K562 (cell line): ENCODE data around the gene DRAXIN. TPM values are rescaled to one million over a fixed set of nuclear protein-coding genes. Genes with fewer than 3 reads are reported as not detected.

Source experiments
- BCL6 ChIP-seq: fragments of 250-450 bp; sonication (Bioruptor Pico); IDR thresholded peaks from 2 replicates; pipeline ENCODE4 v1.4.0; 2020
- CBX3 ChIP-seq, 2 experiments: IDR thresholded peaks; 1 replicate in 1 of 2; 2 replicates in 1 of 2; pipeline ENCODE4 v1.6.1; 2012; ENCODE audit warnings: inconsistent platforms in 2 of 2, low read length in 2 of 2, borderline replicate concordance in 1 of 2, control low read depth in 1 of 2
- CC2D1A ChIP-seq: fragments of 450-650 bp; IDR thresholded peaks from 2 replicates; pipeline ENCODE4 v1.6.1; 2017; ENCODE audit warnings: mild to moderate bottlenecking
- CHD4 ChIP-seq: fragments of 200-600 bp; sonication (generic); IDR thresholded peaks from 3 replicates; pipeline ENCODE4 v1.6.1; 2012; ENCODE audit warnings: low read depth, mild to moderate bottlenecking, mixed read lengths, low read length, inconsistent platforms; ENCODE audit not compliant: insufficient read depth, insufficient replicate concordance, poor library complexity, severe bottlenecking
- ELF2 ChIP-seq: fragments of 250-450 bp; sonication (Bioruptor Pico); IDR thresholded peaks from 2 replicates; pipeline ENCODE4 v1.5.0; 2021; ENCODE audit warnings: mild to moderate bottlenecking
- ESRRA ChIP-seq: fragments of 450-650 bp; IDR thresholded peaks from 2 replicates; pipeline ENCODE4 v1.6.1; 2014; ENCODE audit warnings: low read depth, mild to moderate bottlenecking, moderate library complexity, borderline replicate concordance
- ETV1 ChIP-seq: fragments of 450-650 bp; conservative IDR thresholded peaks from 2 replicates; pipeline ENCODE4 v1.6.1; 2016; ENCODE audit warnings: missing genetic modification characterization, control low read depth, low read depth, missing compliant biosample characterization
- KAT2B ChIP-seq: IDR thresholded peaks from one replicate; pipeline ENCODE4 v1.6.1; 2012; ENCODE audit warnings: low read depth, mild to moderate bottlenecking, control low read depth, inconsistent platforms, low read length, moderate library complexity
- KAT7 ChIP-seq: sonication (generic); formaldehyde crosslinking; IDR thresholded peaks from 2 replicates; pipeline ENCODE4 v1.8.0; 2022; ENCODE audit warnings: missing genetic modification reagents, mild to moderate bottlenecking, borderline replicate concordance
- POU5F1 ChIP-seq: fragments of 150-350 bp; IDR thresholded peaks from 2 replicates; pipeline ENCODE4 v1.6.1; 2014; ENCODE audit warnings: borderline replicate concordance, low read length, low read depth, mild to moderate bottlenecking; ENCODE audit not compliant: partially characterized antibody
- PTBP1 ChIP-seq: fragments of 200-400 bp; formaldehyde crosslinking; IDR thresholded peaks from 2 replicates; pipeline ENCODE4 v1.6.1; 2017; ENCODE audit warnings: low read depth, low read length
- RCOR1 ChIP-seq, 2 experiments: IDR thresholded peaks; 2 replicates each; pipeline ENCODE4 v1.6.1; 2012; ENCODE audit warnings: low read depth in 2 of 2, low read length in 2 of 2, borderline replicate concordance in 1 of 2, improper control_type of control experiment in 1 of 2
- SMAD2 ChIP-seq: fragments of 150-350 bp; IDR thresholded peaks from 2 replicates; pipeline ENCODE4 v1.6.1; 2014; ENCODE audit warnings: low read depth, mild to moderate bottlenecking, low read length
- SMARCA5 ChIP-seq: fragments of 450-650 bp; IDR thresholded peaks from 2 replicates; pipeline ENCODE4 v1.6.1; 2016
- TBL1XR1 ChIP-seq, 2 experiments: IDR thresholded peaks; 2 replicates each; pipeline ENCODE4 v1.6.1; 2012; ENCODE audit warnings: improper control_type of control experiment in 2 of 2, low read length in 2 of 2, mild to moderate bottlenecking in 1 of 2
- U2AF2 ChIP-seq: fragments of 200-400 bp; formaldehyde crosslinking; optimal IDR thresholded peaks from 2 replicates; pipeline ENCODE3; 2017; ENCODE audit warnings: low read depth, mild to moderate bottlenecking, low read length
- ZFPM2 ChIP-seq: fragments of 250-450 bp; sonication (Bioruptor Pico); IDR thresholded peaks from 2 replicates; pipeline ENCODE4 v1.5.1; 2022; ENCODE audit warnings: mild to moderate bottlenecking
- ZNF121 ChIP-seq: sonication (generic); formaldehyde crosslinking; conservative IDR thresholded peaks from 2 replicates; pipeline ENCODE4 v1.8.0; 2022; ENCODE audit warnings: missing genetic modification reagents
- ZNF217 ChIP-seq: sonication (generic); formaldehyde crosslinking; IDR thresholded peaks from 2 replicates; pipeline ENCODE4 v1.8.0; 2022; ENCODE audit warnings: mild to moderate bottlenecking, missing genetic modification reagents
- ZNF224 ChIP-seq: sonication (generic); formaldehyde crosslinking; IDR thresholded peaks from 2 replicates; pipeline ENCODE4 v1.8.0; 2022; ENCODE audit warnings: mild to moderate bottlenecking, missing genetic modification reagents
- ZNF436 ChIP-seq: fragments of 250-450, 450-650 bp; sonication (Bioruptor Pico); formaldehyde crosslinking; IDR thresholded peaks from 2 replicates; pipeline ENCODE4 v1.7.0; 2020; ENCODE audit warnings: mild to moderate bottlenecking
- ZNF830 ChIP-seq: fragments of 250-450 bp; sonication (Bioruptor Pico); IDR thresholded peaks from 2 replicates; pipeline ENCODE4 v1.5.0; 2021; ENCODE audit warnings: mild to moderate bottlenecking
- polyA plus RNA-seq, 8 experiments: library from polyadenylated mRNA; depleted of rRNA in 4 of 8; stranded (reverse) in 5 of 8; unstranded in 3 of 8; fragments of >200 nt; fragmentation: Nextera tagmentation in 2 of 8; fragmentation: Illumina TruSeq in 1 of 8; extraction: Ambion mirVana in 2 of 8; extraction: Trizol in 1 of 8; gene quantifications; 2 replicates each; pipeline versions ENCODE4 v1.2.1 to v1.2.3, GENCODE V29; 2011 to 2014; ENCODE audit warnings: inconsistent platforms in 1 of 8, missing spikeins in 1 of 8
- total RNA-seq, 7 experiments: library from RNA; depleted of rRNA in 6 of 7; stranded (reverse); fragments of >200 nt in 6 of 7; fragmentation: Illumina TruSeq in 2 of 7; extraction: Trizol in 2 of 7; gene quantifications; 2 replicates each; pipeline versions ENCODE4 v1.2.1 to v1.2.3, GENCODE V29; 2011 to 2021; ENCODE audit warnings: low replicate concordance in 1 of 7
- TF ChIP-seq, protein P1 (sequence below): fragments of 250-450 bp; sonication (Bioruptor Pico); IDR thresholded peaks from 2 replicates; pipeline ENCODE4 v1.5.1; 2021; ENCODE audit warnings: mild to moderate bottlenecking
- TF ChIP-seq, protein P2 (sequence below): sonication (generic); formaldehyde crosslinking; IDR thresholded peaks from 2 replicates; pipeline ENCODE4 v1.8.1; 2023; ENCODE audit warnings: missing genetic modification reagents, mild to moderate bottlenecking, borderline replicate concordance

Gene DRAXIN
- total and polyA plus RNA-seq, 9 of the 15 experiments (the other 6 are each of a cell fraction or from before 2014, with no cell fraction given): 0.01 to 0.04 (median 0.01) TPM; not detected in 6

DNA sequence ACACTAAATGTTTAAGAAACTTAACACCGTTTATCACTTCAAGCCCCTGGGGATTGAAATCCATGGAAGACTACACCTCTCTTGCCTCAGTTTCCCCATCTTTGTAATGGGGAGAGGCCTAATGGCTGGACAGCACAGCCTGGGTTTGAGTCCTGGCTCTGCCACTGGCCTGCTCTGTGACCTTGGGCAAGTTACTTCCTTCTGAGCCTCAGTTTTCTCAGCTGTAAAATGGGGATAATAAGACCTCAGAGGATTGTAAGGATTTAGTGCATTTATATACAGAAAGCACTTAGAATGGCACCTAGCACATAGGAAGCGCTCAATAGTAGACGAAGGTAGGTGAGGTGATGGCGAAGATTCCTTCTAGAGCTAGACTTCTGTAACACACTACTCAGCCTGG, 50.0 kb downstream of the DRAXIN start (continued):
- peak; percentile 29; the same call in 1 of the 2 replicates for TF ChIP-seq ZNF121 (CRISPR knock-in tag)
- TF ChIP-seq ZFPM2: no peak
- TF ChIP-seq U2AF2: no peak
- TF ChIP-seq, protein P1, sequence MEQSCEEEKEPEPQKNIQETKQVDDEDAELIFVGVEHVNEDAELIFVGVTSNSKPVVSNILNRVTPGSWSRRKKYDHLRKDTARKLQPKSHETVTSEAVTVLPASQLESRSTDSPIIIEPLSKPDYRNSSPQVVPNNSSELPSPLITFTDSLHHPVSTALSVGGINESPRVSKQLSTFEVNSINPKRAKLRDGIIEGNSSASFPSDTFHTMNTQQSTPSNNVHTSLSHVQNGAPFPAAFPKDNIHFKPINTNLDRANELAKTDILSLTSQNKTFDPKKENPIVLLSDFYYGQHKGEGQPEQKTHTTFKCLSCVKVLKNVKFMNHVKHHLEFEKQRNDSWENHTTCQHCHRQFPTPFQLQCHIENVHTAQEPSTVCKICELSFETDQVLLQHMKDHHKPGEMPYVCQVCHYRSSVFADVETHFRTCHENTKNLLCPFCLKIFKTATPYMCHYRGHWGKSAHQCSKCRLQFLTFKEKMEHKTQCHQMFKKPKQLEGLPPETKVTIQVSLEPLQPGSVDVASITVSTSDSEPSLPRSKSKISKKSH (CRISPR knock-in tag): no peak
- no peak for TF ChIP-seq ZNF436 (CRISPR knock-in tag)
- TF ChIP-seq TBL1XR1 (IDR thresholded peaks at IDR 0.05; ENCODE audit: low read length in 2 of 2): no peak
- TF ChIP-seq, protein P2, sequence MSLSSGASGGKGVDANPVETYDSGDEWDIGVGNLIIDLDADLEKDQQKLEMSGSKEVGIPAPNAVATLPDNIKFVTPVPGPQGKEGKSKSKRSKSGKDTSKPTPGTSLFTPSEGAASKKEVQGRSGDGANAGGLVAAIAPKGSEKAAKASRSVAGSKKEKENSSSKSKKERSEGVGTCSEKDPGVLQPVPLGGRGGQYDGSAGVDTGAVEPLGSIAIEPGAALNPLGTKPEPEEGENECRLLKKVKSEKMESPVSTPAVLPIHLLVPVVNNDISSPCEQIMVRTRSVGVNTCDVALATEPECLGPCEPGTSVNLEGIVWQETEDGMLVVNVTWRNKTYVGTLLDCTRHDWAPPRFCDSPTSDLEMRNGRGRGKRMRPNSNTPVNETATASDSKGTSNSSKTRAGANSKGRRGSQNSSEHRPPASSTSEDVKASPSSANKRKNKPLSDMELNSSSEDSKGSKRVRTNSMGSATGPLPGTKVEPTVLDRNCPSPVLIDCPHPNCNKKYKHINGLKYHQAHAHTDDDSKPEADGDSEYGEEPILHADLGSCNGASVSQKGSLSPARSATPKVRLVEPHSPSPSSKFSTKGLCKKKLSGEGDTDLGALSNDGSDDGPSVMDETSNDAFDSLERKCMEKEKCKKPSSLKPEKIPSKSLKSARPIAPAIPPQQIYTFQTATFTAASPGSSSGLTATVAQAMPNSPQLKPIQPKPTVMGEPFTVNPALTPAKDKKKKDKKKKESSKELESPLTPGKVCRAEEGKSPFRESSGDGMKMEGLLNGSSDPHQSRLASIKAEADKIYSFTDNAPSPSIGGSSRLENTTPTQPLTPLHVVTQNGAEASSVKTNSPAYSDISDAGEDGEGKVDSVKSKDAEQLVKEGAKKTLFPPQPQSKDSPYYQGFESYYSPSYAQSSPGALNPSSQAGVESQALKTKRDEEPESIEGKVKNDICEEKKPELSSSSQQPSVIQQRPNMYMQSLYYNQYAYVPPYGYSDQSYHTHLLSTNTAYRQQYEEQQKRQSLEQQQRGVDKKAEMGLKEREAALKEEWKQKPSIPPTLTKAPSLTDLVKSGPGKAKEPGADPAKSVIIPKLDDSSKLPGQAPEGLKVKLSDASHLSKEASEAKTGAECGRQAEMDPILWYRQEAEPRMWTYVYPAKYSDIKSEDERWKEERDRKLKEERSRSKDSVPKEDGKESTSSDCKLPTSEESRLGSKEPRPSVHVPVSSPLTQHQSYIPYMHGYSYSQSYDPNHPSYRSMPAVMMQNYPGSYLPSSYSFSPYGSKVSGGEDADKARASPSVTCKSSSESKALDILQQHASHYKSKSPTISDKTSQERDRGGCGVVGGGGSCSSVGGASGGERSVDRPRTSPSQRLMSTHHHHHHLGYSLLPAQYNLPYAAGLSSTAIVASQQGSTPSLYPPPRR (CRISPR knock-in tag): no peak
- no peak for TF ChIP-seq CC2D1A
- TF ChIP-seq ESRRA: peak; percentile 74
- TF ChIP-seq ZNF217 (CRISPR knock-in tag): no peak
- no peak for TF ChIP-seq ELF2 (CRISPR knock-in tag)
- TF ChIP-seq ZNF224: no peak
- 0 out of 2 replicates have a peak, but pooled peaks have one; percentile 41 for TF ChIP-seq KAT7 (CRISPR knock-in tag)
- peak; percentile 93 for TF ChIP-seq SMARCA5
- TF ChIP-seq PTBP1: 0 out of 2 replicates have a peak, but pooled peaks have one; percentile 47
- TF ChIP-seq KAT2B: no peak
- TF ChIP-seq ZNF830 (CRISPR knock-in tag): no peak
- no peak for TF ChIP-seq BCL6 (CRISPR knock-in tag)
- peak in 1 of 2 experiments; percentile 85; a peak in 2 of 4 replicates for TF ChIP-seq RCOR1 (IDR thresholded peaks at IDR 0.05; ENCODE audit: borderline replicate concordance in 1 of 2, low read depth in 2 of 2, low read length in 2 of 2)
- peak in 1 of 2 experiments; percentile 61; a peak in 1 of 3 replicates for TF ChIP-seq CBX3 (IDR thresholded peaks at IDR 0.05; ENCODE audit: borderline replicate concordance in 1 of 2, low read length in 2 of 2)
- TF ChIP-seq POU5F1: no peak
- TF ChIP-seq ETV1 (tag): peak; percentile 62
- TF ChIP-seq CHD4: peak; percentile 99
- no peak for TF ChIP-seq SMAD2
